Fibroblast of lung (primary cell): ENCODE data around the gene DNAJC17. TPM values are rescaled to one million over a fixed set of nuclear protein-coding genes. Genes with fewer than 3 reads are reported as not detected.

Experiments
- DNase-seq, 2 donors: peaks; one replicate each; pipeline versions ENCODE4 v3.0.0 to v3.0.0-alpha.2; 2010; ENCODE audit warnings: low read depth in 2 of 2
- H2AFZ ChIP-seq: 2 replicates; pipeline ENCODE4 v1.5.1; 2012; ENCODE audit warnings: low read length, control low read depth, inconsistent platforms
- H3K27ac ChIP-seq: 2 replicates; pipeline ENCODE4 v1.5.1; 2011; ENCODE audit warnings: low read length, control low read depth; ENCODE audit not compliant: insufficient read depth
- H3K27me3 ChIP-seq: 2 replicates; pipeline ENCODE4 v1.5.1; 2011; ENCODE audit warnings: mild to moderate bottlenecking, low read length; ENCODE audit not compliant: control insufficient read depth, insufficient read depth
- H3K36me3 ChIP-seq: 2 replicates; pipeline ENCODE4 v1.5.1; 2011; ENCODE audit warnings: low read length; ENCODE audit not compliant: control insufficient read depth, insufficient read depth
- H3K4me1 ChIP-seq: 2 replicates; pipeline ENCODE4 v1.5.1; 2011; ENCODE audit warnings: low read length; ENCODE audit not compliant: control insufficient read depth, insufficient read depth; ENCODE audit errors: extremely low read depth
- H3K4me2 ChIP-seq: 2 replicates; pipeline ENCODE4 v1.5.1; 2011; ENCODE audit warnings: low read length, control low read depth; ENCODE audit not compliant: insufficient read depth; ENCODE audit errors: extremely low read depth
- H3K4me3 ChIP-seq, 4 experiments: fragments of 200-600 bp in 1 of 4; sonication (generic) in 1 of 4; replicated peaks in 1 of 4; 2 replicates each; pipeline ENCODE4 v1.5.1; 2011 to 2016; ENCODE audit warnings: low read length in 4 of 4, low read depth in 3 of 4, mild to moderate bottlenecking in 3 of 4, control low read depth in 2 of 4, inconsistent platforms in 1 of 4, mixed read lengths in 1 of 4; ENCODE audit not compliant: insufficient read depth in 1 of 4; ENCODE audit errors: control extremely low read depth in 1 of 4
- H3K79me2 ChIP-seq: 2 replicates; pipeline ENCODE4 v1.5.1; 2012; ENCODE audit warnings: mild to moderate bottlenecking, low read length, inconsistent platforms; ENCODE audit not compliant: control insufficient read depth, insufficient read depth
- H3K9ac ChIP-seq: 2 replicates; pipeline ENCODE4 v1.5.1; 2011; ENCODE audit warnings: mild to moderate bottlenecking, low read length, control low read depth; ENCODE audit not compliant: insufficient read depth
- H3K9me3 ChIP-seq: 2 replicates; pipeline ENCODE4 v1.5.1; 2012; ENCODE audit warnings: low read depth, low read length; ENCODE audit not compliant: control insufficient read depth, insufficient read depth
- H4K20me1 ChIP-seq: 2 replicates; pipeline ENCODE4 v1.5.1; 2011; ENCODE audit warnings: low read length; ENCODE audit not compliant: control insufficient read depth, insufficient read depth; ENCODE audit errors: extremely low read depth
- CTCF ChIP-seq, 2 donors: IDR thresholded peaks in 1 of 2; conservative IDR thresholded peaks in 1 of 2; 1 replicate in 1 of 2; 2 replicates in 1 of 2; pipeline ENCODE4 v1.5.1; 2011 to 2012; ENCODE audit warnings: low read length in 2 of 2, control low read depth in 1 of 2, inconsistent platforms in 1 of 2, low read depth in 1 of 2, mild to moderate bottlenecking in 1 of 2
- EZH2 ChIP-seq: IDR thresholded peaks from 2 replicates; pipeline ENCODE4 v1.5.1; 2012; ENCODE audit warnings: low read length, control low read depth, mild to moderate bottlenecking; ENCODE audit errors: missing control alignments
- polyA plus RNA-seq, 2 donors: library from polyadenylated mRNA; depleted of rRNA in 1 of 2; stranded (reverse) in 1 of 2; unstranded in 1 of 2; fragments of >200 nt; gene quantifications; 2 replicates each; pipeline ENCODE4 v1.2.1, GENCODE V29; 2011 to 2012; ENCODE audit warnings: missing spikeins in 1 of 2
- total RNA-seq: library from RNA; depleted of rRNA; stranded (reverse); fragments of >200 nt; gene quantifications from 2 replicates; pipeline ENCODE4 v1.2.1, GENCODE V29; 2014

The DNAJC17 gene
- total and polyA plus RNA-seq, 2 donors (not counting 1 experiment from before 2014, with no cell fraction given): 17.7 to 41.8 TPM

DNA sequence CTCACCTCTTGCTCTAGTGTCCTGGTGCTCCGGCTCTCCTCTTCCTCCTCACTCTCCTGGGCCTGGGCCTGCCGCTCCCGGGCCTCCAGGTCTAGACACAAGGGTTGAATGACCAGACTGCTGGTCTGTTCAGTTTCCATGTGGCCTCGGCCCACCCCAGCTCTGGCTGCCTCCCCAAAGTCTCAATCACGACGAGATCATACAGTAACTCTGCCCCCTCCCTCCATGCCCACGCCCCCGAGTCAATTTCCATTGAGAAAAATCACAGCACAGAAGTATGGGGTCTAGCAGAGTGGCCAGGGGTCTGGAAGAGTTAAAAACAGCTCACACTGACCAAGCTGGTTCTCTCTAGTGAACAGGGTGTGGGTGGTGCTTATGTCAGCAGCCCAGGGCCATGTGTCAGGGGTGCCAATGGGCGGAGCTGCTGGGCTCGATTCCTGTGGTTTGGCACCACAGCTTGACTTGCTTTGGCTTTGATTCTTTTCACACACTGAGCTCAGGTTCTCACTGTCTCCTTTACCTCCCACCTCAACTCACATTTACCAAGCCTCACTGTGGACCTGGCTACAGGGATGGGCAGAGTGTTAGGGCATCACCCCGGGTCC lies 30.6 kb downstream of the DNAJC17 start:
- H3K79me2 ChIP-seq: no peaks in the 10 kb centered on the region
- no peak overlapping the region for H2AFZ ChIP-seq
- H3K4me1 ChIP-seq: peaks cover 5% of the 10 kb centered on the region
- H3K9ac ChIP-seq: no peak overlapping the region
- no peaks in the 10 kb centered on the region for H3K27me3 ChIP-seq
- TF ChIP-seq CTCF (conservative IDR thresholded peaks at IDR 0.05 in 1 of 2, IDR thresholded peaks at IDR 0.05 in 1 of 2; ENCODE audit: low read depth in 1 of 2, low read length in 2 of 2) (no peak), EZH2 (no peak)
- no peaks in the 10 kb centered on the region for H3K9me3 ChIP-seq
- no peaks in the 10 kb centered on the region for H4K20me1 ChIP-seq
- H3K27ac ChIP-seq: peak overlapping the region; percentile 10
- H3K36me3 ChIP-seq: peaks cover 16% of the 10 kb centered on the region
- no peak overlapping the region for H3K4me2 ChIP-seq
- peak; percentile 54 to 80 for DNase-seq
- no peak overlapping the region for H3K4me3 ChIP-seq

GRCh38 chr15:40775740-40776536 lies 31.3 kb downstream of the DNAJC17 start:
- TF ChIP-seq EZH2 (no peak), CTCF (conservative IDR thresholded peaks at IDR 0.05 in 1 of 2, IDR thresholded peaks at IDR 0.05 in 1 of 2; ENCODE audit: low read depth in 1 of 2, low read length in 2 of 2) (no peak)
- DNase-seq: no peak
- Histone ChIP-seq H3K4me2 (no peak overlapping the region), H3K27ac (no peak overlapping the region), H3K79me2 (no peaks in the 10 kb centered on the region), H3K9ac (no peak overlapping the region), H2AFZ (no peak overlapping the region), H3K36me3 (peaks cover 16% of the 10 kb centered on the region), H3K27me3 (no peaks in the 10 kb centered on the region), H4K20me1 (no peaks in the 10 kb centered on the region), H3K4me3 (no peak overlapping the region), H3K9me3 (no peaks in the 10 kb centered on the region), H3K4me1 (peaks cover 5% of the 10 kb centered on the region)

DNA sequence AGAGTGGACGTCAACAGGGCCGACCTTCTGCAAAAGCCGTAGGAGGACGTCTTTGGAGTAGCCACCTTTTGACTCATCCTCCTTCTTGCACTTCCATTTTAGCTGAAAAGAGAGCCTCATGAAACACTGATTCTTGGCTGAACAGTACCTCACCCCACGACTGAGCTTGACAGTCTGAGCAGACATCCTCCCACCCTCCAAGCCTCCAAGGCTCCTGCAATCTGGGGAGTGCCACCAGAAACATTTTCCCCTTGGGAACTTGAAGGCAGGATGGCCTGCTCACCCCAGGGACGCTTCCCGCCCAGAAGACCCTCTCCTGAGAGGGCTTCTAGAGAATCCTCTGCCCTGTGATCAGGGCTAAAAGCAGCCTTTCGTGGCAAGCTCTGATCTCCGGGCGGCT lies 32.3 kb downstream of the DNAJC17 start:
- H3K79me2 ChIP-seq: no peaks in the 10 kb centered on the region
- no peak for DNase-seq
- H3K4me2 ChIP-seq: no peak overlapping the region
- H3K27me3 ChIP-seq: no peaks in the 10 kb centered on the region
- no peak overlapping the region for H3K27ac ChIP-seq
- no peak overlapping the region for H3K4me3 ChIP-seq
- no peak for TF ChIP-seq CTCF (conservative IDR thresholded peaks at IDR 0.05 in 1 of 2, IDR thresholded peaks at IDR 0.05 in 1 of 2; ENCODE audit: low read depth in 1 of 2, low read length in 2 of 2)
- TF ChIP-seq EZH2: no peak
- H2AFZ ChIP-seq: no peak overlapping the region
- H3K9ac ChIP-seq: no peak overlapping the region
- peaks cover 16% of the 10 kb centered on the region for H3K36me3 ChIP-seq
- no peaks in the 10 kb centered on the region for H3K9me3 ChIP-seq
- H3K4me1 ChIP-seq: peaks cover 5% of the 10 kb centered on the region
- no peaks in the 10 kb centered on the region for H4K20me1 ChIP-seq
